ENCODE data around the gene OXCT1.
"Not testable (repeated sequence)": the region's sequence is repeated elsewhere in the genome, so short reads cannot be mapped to it uniquely, and the experiment has no call there.

The OXCT1 gene

DNA sequence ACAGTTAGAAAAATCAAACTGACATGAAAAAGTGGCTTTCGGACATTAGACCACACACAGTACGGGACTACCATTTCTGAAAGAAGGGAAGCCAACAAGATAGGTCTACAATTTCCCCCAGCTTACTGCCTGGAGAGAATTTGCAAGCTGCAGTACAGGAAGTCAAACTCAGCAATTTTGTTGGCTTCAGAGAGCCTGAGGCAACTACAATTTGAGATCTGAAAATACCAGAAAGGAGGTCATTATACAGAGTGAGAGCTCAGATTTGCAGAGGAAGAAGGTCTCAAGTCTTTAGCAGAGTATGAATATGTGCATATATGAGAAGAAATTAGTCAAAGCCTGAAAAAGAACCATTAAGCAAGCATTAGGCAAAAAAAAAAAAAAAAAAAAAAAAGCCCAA lies 83.0 kb downstream of the OXCT1 start:
- DNase-seq (ENCODE audit: insufficient read length, low spot score) (no peak), FAIRE-seq (no peak)

DNA sequence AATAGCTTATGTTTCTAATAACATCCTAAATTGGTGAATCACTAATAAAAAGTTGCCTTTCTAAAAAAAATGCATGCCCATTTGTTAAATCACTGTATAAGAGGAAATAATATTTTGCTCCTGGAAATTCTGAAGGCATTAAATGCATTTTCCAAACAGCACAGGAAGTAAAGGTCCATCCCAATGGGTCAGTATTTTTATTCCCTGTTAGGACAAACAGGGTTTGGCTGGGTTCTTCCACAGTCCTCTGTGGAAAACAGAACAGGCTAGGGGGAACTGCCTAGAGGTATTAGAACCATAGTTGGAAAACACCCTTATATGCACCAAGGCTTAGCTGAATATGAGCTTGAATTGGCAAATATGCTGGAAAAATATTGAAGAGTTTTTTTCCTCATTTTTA lies 85.2 kb downstream of the OXCT1 start:
- FAIRE-seq (peak; percentile 58), DNase-seq (ENCODE audit: insufficient read length, low spot score) (no peak)

- FAIRE-seq: no peak
- DNase-seq (ENCODE audit: insufficient read length, low spot score): no peak
These were observed 91.8 kb downstream of the OXCT1 start for GRCh38 chr5:41778410-41778809.

GRCh38 chr5:41776435-41776834 lies 93.8 kb downstream of the OXCT1 start:
- FAIRE-seq (peak; percentile 4), DNase-seq (ENCODE audit: insufficient read length, low spot score) (no peak)

- peak; percentile 47 for FAIRE-seq
- no peak for DNase-seq (ENCODE audit: insufficient read length, low spot score)
These were observed 96.4 kb downstream of the OXCT1 start for GRCh38 chr5:41773799-41774198.

DNA sequence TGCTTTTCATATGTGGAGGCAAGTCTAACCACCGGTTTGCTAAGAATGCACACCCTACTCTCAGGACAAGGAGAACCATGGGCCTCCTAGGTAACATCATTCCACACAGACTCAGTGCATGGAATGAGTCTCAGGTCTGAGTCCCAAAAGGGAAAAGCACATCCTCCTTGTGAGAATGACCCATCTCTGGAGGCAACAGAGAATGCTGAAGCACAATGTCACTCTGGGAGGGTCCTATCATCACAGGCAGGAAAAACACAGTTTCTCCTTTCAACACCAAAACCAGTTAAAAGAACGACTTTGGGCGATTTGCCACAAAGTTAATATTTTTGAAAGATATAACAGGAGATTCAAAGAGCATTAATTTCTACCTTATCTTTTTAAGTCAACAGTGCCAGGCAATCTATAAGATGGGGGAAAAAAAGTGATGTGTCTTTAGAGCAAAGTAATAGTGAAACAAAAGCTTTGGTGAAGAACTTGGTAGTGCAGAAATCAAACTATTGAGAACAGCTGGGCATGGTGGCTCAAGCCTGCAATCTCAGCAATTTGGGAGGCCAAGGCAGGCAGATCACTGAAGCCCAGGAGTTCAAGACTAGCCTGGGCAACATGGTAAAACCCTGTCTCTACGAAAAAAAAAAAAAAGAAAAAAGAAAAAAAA lies 97.3 kb downstream of the OXCT1 start:
- FAIRE-seq (peak; percentile 80), DNase-seq (ENCODE audit: insufficient read length, low spot score) (no peak)

- FAIRE-seq (peak; percentile 40), DNase-seq (ENCODE audit: insufficient read length, low spot score) (no peak)
These were observed 98.2 kb downstream of the OXCT1 start for GRCh38 chr5:41772056-41772455.

DNA sequence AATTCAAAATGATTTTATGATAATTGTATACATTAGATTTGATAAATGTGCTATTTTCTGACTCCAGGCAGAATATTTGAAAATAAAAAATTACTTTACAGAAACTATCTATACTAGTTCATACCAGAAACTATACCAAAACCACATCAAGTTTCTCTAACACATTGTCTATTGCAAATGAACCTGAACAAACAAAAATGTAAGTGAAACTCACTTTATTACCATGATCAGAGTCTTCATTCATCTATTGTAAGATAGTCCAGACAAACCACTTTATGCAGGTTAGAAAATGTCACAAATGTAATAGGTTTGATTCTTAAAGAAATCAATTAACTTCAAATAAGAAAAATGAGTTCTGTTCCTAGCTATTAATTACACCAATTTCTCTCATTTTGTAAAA lies 99.4 kb downstream of the OXCT1 start:
- no peak for DNase-seq (ENCODE audit: insufficient read length, low spot score)
- peak; percentile 88 for FAIRE-seq

- FAIRE-seq: peak; percentile 28
- no peak for DNase-seq (ENCODE audit: insufficient read length, low spot score)
These were observed 101.5 kb downstream of the OXCT1 start for GRCh38 chr5:41768692-41769091.

DNA sequence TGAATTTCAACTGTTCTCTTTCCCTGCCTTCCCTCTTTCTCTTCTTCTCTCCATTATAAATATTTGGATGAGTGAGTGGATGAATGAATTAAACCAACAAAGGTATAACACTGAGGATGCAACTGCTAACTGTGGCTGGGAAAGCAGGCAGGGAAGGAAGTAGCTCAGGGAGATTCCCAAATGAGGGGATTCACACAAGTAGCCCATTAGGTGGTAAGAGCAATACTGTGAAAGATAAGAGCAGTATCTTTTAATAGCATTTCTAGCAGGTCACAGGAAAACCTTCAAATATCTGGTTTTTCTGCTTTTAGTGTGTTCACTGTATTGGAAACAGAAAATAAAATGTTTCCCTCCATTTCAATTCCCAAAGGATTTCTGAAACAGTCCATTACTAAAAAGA lies 105.6 kb downstream of the OXCT1 start:
- DNase-seq (ENCODE audit: insufficient read length, low spot score) (no peak), FAIRE-seq (no peak)

GRCh38 chr5:41763574-41763973 lies 106.7 kb downstream of the OXCT1 start:
- no peak for DNase-seq (ENCODE audit: insufficient read length, low spot score)
- FAIRE-seq: peak; percentile 73

GRCh38 chr5:41763081-41763480 lies 107.1 kb downstream of the OXCT1 start:
- no peak for DNase-seq (ENCODE audit: insufficient read length, low spot score)
- FAIRE-seq: peak; percentile 70

DNA sequence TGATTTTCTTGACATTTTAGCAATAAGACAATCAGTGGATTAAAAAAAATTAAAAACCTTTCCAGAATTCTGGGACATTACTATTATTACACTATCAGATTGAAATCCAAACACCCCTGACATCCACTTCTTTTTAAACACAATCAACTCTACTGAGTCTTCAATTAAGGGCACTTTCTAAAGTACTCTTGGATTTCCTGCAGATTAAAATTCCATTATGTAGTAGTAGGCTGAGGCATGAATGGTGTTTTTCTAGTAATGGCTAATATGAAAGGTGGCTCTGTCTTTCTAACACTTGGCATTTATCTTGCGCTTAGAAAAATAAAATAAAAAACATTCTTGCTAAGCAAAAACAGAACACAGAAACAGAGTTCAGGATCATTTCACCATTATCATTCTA lies 107.8 kb downstream of the OXCT1 start:
- FAIRE-seq: no peak

GRCh38 chr5:41761663-41762062 lies 108.6 kb downstream of the OXCT1 start:
- no peak for FAIRE-seq
- DNase-seq (ENCODE audit: insufficient read length, low spot score): no peak

More for the DNA sequence above, 107.8 kb downstream of the OXCT1 start:
- no peak for DNase-seq (ENCODE audit: insufficient read length, low spot score)

- DNase-seq (ENCODE audit: insufficient read length, low spot score) (no peak), FAIRE-seq (peak; percentile 39)
These were observed 114.5 kb downstream of the OXCT1 start for GRCh38 chr5:41755705-41756104.

GRCh38 chr5:41754857-41755256 lies 115.4 kb downstream of the OXCT1 start:
- DNase-seq (ENCODE audit: insufficient read length, low spot score): no peak
- peak; percentile 85 for FAIRE-seq

- DNase-seq (ENCODE audit: insufficient read length, low spot score): no peak
- FAIRE-seq: no peak
These were observed 118.4 kb downstream of the OXCT1 start for GRCh38 chr5:41751867-41752266.

GRCh38 chr5:41748631-41749030 lies 121.6 kb downstream of the OXCT1 start:
- DNase-seq (ENCODE audit: insufficient read length, low spot score) (peak; percentile 16), FAIRE-seq (peak; percentile 91)

GRCh38 chr5:41747708-41748107 lies 122.5 kb downstream of the OXCT1 start:
- no peak for DNase-seq (ENCODE audit: insufficient read length, low spot score)
- no peak for FAIRE-seq

DNA sequence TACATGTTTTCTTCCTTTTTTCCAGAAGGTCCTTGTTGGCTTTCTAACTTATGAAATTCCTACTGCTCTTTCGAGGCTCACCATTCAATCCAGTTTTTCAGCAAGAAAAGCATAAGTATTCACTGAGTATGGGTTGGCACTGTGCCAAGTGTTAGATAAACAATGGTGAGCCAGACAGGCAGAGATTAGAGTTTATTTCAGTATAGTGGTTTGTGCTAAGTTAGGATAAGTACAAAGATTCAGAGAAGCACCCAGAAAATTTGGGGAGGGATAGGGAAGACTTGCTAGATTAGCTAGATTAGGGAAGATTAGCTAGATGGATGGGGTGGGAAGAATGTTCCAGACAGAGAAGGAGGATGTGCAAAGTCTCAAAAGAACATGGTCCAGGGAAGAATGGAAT lies 122.9 kb downstream of the OXCT1 start:
- DNase-seq (ENCODE audit: insufficient read length, low spot score) (no peak), FAIRE-seq (no peak)

DNA sequence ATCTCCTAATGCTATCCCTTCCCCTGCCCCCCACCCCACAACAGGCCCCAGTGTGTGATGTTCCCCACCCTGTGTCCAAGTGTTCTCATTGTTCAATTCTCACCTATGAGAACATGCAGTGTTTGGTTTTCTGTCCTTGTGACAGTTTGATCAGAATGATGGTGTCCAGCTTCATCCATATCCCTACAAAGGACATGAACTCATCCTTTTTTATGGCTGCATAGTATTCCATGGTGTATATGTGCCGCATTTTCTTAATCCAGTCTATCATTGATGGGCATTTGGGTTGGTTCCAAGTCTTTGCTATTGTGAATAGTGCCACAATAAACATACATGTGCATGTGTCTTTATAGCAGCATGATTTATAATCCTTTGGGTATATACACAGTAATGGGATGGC lies 127.6 kb downstream of the OXCT1 start:
- not testable (repeated sequence) for FAIRE-seq; DNase-seq (ENCODE audit: insufficient read length, low spot score)

- no peak for DNase-seq (ENCODE audit: insufficient read length, low spot score)
- no peak for FAIRE-seq
These were observed 131.4 kb downstream of the OXCT1 start for GRCh38 chr5:41738710-41739354.

DNA sequence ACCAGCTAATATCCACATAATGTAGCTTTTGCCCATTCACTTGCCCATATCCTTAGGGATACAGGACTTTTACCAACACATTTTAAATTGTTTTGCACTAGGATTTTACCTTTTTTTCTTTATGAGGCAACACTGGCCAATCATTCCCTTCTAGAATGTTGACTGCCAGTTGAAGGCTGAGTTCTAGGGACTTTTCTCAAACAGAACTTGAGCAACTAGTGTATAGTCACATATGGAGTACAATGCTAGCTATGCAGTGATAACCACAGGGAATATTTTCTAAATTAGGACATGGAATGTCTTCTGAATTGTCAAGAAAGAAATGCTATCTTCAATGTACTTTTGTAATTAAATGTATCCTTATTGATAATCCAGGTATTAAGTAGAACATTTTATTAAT lies 133.6 kb downstream of the OXCT1 start:
- FAIRE-seq: no peak

More for the DNA sequence above, 133.6 kb downstream of the OXCT1 start:
- DNase-seq (ENCODE audit: insufficient read length, low spot score): no peak

Measured in GM19239 (cell line).